A549 (cell line): Measurements from ENCODE around the gene PRLHR. TPM values are rescaled to one million over a fixed set of nuclear protein-coding genes. Genes with fewer than 3 reads are reported as not detected.

ENCODE experiments used
- ATAC-seq, 2 experiments: fragments of 200-7000 bp in 1 of 2; fragments of >200 bp in 1 of 2; cut with Nextera tagmentation in 1 of 2; cut with Tn5 transposase in 1 of 2; 3 replicates each; pipeline versions ENCODE4 v1.8.0 to v1.9.1; 2018 to 2020; ENCODE audit warnings: mild to moderate bottlenecking in 1 of 2, moderate library complexity in 1 of 2
- CTCF ChIA-PET: fragments of 300-600 bp; sonication (Branson Sonifier 250); formaldehyde crosslinking; extraction: SDS; loops from one replicate; lab custom pipeline; 2021; ENCODE audit warnings: antibody characterized with exemption, inconsistent platforms; lab: Yijun Ruan, JAX
- POLR2A ChIA-PET: fragments of 350-600 bp; formaldehyde crosslinking; extraction: SDS; loops from one replicate; lab custom pipeline; 2021; ENCODE audit warnings: antibody characterized with exemption, inconsistent platforms; lab: Yijun Ruan, JAX
- DNase-seq, 2 experiments: peaks; one replicate each; pipeline versions ENCODE4 v3.0.0 to v3.0.0-alpha.2; 2011 to 2016; ENCODE audit warnings: low read depth in 1 of 2, low spot score in 1 of 2
- FAIRE-seq: peaks from 2 replicates; lab custom pipeline; 2011; peaks lifted over from hg19 to GRCh38; lab: Jason Lieb, UNC
- H3K27ac ChIP-seq, 2 experiments: fragments of >200 bp; sonication (Bioruptor Twin); formaldehyde crosslinking; 3 replicates each; pipeline ENCODE4 v1.5.1; 2016 to 2017
- H3K4me1 ChIP-seq: fragments of >200 bp; sonication (Bioruptor Twin); formaldehyde crosslinking; 3 replicates; pipeline ENCODE4 v1.6.1; 2016
- H3K4me2 ChIP-seq: fragments of >200 bp; sonication (Bioruptor Twin); formaldehyde crosslinking; 3 replicates; pipeline ENCODE4 v1.6.1; 2016
- H3K4me3 ChIP-seq: fragments of >200 bp; sonication (Bioruptor Twin); formaldehyde crosslinking; 3 replicates; pipeline ENCODE4 v1.5.1; 2016
- H3K9me3 ChIP-seq: fragments of >200 bp; sonication (Bioruptor Twin); formaldehyde crosslinking; 3 replicates; pipeline ENCODE4 v1.6.1; 2016
- BHLHE40 ChIP-seq: IDR thresholded peaks from 2 replicates; pipeline ENCODE4 v1.6.1; 2012; ENCODE audit warnings: low read depth, low read length, inconsistent platforms
- CBX2 ChIP-seq: fragments of 200-600 bp; sonication (generic); IDR thresholded peaks from 2 replicates; pipeline ENCODE4 v1.6.1; 2016; ENCODE audit warnings: low read depth, mild to moderate bottlenecking, borderline replicate concordance
- CTCF ChIP-seq: fragments of >200 bp; sonication (Bioruptor Twin); formaldehyde crosslinking; IDR thresholded peaks from 3 replicates; pipeline ENCODE4 v1.5.1; 2016
- EHF ChIP-seq: fragments of 250-450 bp; sonication (Bioruptor Pico); IDR thresholded peaks from 2 replicates; pipeline ENCODE4 v1.5.0; 2020; ENCODE audit warnings: mild to moderate bottlenecking
- FOSL2 ChIP-seq, 2 experiments: fragments of 450-650 bp in 1 of 2; fragments of >200 bp in 1 of 2; sonication (Bioruptor Twin) in 1 of 2; formaldehyde crosslinking; IDR thresholded peaks; 2 replicates each; pipeline versions ENCODE4 v1.5.0 to v1.6.1; 2016 to 2020; ENCODE audit warnings: mild to moderate bottlenecking in 1 of 2, moderate library complexity in 1 of 2
- HOXB13 ChIP-seq: fragments of 250-450 bp; sonication (Bioruptor Pico); IDR thresholded peaks from 2 replicates; pipeline ENCODE4 v1.5.0; 2020; ENCODE audit warnings: low read depth, mild to moderate bottlenecking, moderate library complexity
- JUN ChIP-seq, 2 experiments: fragments of >200 bp; sonication (Bioruptor Twin); formaldehyde crosslinking; IDR thresholded peaks; 2 replicates in 1 of 2; 3 replicates in 1 of 2; pipeline ENCODE4 v1.6.1; 2016 to 2017
- KDM1A ChIP-seq: fragments of 200-600 bp; sonication (generic); IDR thresholded peaks from 2 replicates; pipeline ENCODE4 v1.6.1; 2016; ENCODE audit warnings: low read depth, mild to moderate bottlenecking
- MYC ChIP-seq: IDR thresholded peaks from 2 replicates; pipeline ENCODE4 v1.6.1; 2012; ENCODE audit warnings: mild to moderate bottlenecking, inconsistent platforms, low read length, improper control_type of control experiment, borderline replicate concordance
- NFE2L2 ChIP-seq: fragments of 150-350 bp; conservative IDR thresholded peaks from 2 replicates; pipeline ENCODE4 v1.6.1; 2014; ENCODE audit warnings: low read length
- PHF8 ChIP-seq: fragments of 200-600 bp; sonication (generic); IDR thresholded peaks from 2 replicates; pipeline ENCODE4 v1.6.1; 2016; ENCODE audit warnings: low read depth, mild to moderate bottlenecking, antibody characterized with exemption, moderate library complexity, borderline replicate concordance
- RARB ChIP-seq: fragments of 250-450 bp; sonication (Bioruptor Pico); IDR thresholded peaks from 2 replicates; pipeline ENCODE4 v1.8.0; 2021; ENCODE audit warnings: mild to moderate bottlenecking, moderate library complexity
- SMC3 ChIP-seq: fragments of >200 bp; sonication (Bioruptor Twin); formaldehyde crosslinking; IDR thresholded peaks from 3 replicates; pipeline ENCODE4 v1.6.1; 2018; ENCODE audit warnings: inconsistent platforms
- TFCP2L1 ChIP-seq: fragments of 250-450 bp; sonication (Bioruptor Pico); IDR thresholded peaks from 2 replicates; pipeline ENCODE4 v1.5.0; 2021; ENCODE audit warnings: mild to moderate bottlenecking
- ZFP36 ChIP-seq: fragments of 450-650 bp; IDR thresholded peaks from 2 replicates; pipeline ENCODE4 v1.6.1; 2014; ENCODE audit warnings: borderline replicate concordance; ENCODE audit not compliant: partially characterized antibody
- ZNF302 ChIP-seq: fragments of 250-450 bp; sonication (Bioruptor Pico); IDR thresholded peaks from 2 replicates; pipeline ENCODE4 v1.9.0; 2021; ENCODE audit warnings: inconsistent platforms, mild to moderate bottlenecking, moderate library complexity
- ZSCAN20 ChIP-seq: fragments of 250-450 bp; sonication (Bioruptor Pico); IDR thresholded peaks from 2 replicates; pipeline ENCODE4 v1.8.0; 2022; ENCODE audit warnings: mild to moderate bottlenecking, moderate library complexity
- WGBS: methylation state at CpG from one replicate; pipeline ENCODE4 v1.1.6; 2017; ENCODE audit errors: missing lambda C conversion rate; 5-methylcytosine and 5-hydroxymethylcytosine counted together
- polyA plus RNA-seq, 4 experiments: library from polyadenylated mRNA; depleted of rRNA in 3 of 4; stranded (reverse); fragments of >200 nt; fragmentation: RNase III in 1 of 4; extraction: RNeasy Plus Mini Kit Qiagen cat#74134 plus additional on column Dnase treatment in 1 of 4; gene quantifications; 2 replicates in 3 of 4; 3 replicates in 1 of 4; pipeline ENCODE4 v1.2.3, GENCODE V29; 2011 to 2017
- TF ChIP-seq, protein P1 (sequence below): fragments of 450-650 bp; IDR thresholded peaks from 2 replicates; pipeline ENCODE4 v1.6.1; 2014; ENCODE audit warnings: antibody characterized with exemption
- TF ChIP-seq, protein P2 (sequence below): fragments of 150-350 bp; IDR thresholded peaks from 2 replicates; pipeline ENCODE4 v1.6.1; 2014; ENCODE audit warnings: low read depth, mild to moderate bottlenecking, low read length
- TF ChIP-seq, protein P3 (sequence below): IDR thresholded peaks from 2 replicates; pipeline ENCODE4 v1.6.1; 2012; ENCODE audit warnings: low read depth, borderline replicate concordance

PRLHR gene
- polyA plus RNA-seq, 2 of the 4 experiments (the other 2 are of a cell fraction) = not detected

- H3K9me3 ChIP-seq = no peaks in the 10 kb centered on the region
- H3K27ac ChIP-seq = no peak overlapping the region
- POLR2A ChIA-PET = no interaction called here
- H3K4me3 ChIP-seq = no peak overlapping the region
- no peak for ATAC-seq
- FAIRE-seq = no peak
- no peak overlapping the region for H3K4me2 ChIP-seq
- no peaks in the 10 kb centered on the region for H3K4me1 ChIP-seq
- WGBS = 52% methylated on average over 5 of the region's 5 CpGs
- no peak for DNase-seq
- CTCF ChIA-PET = interaction anchor here (0.9 to 4.9 kb wide), 5 partner anchors 9 to 279 kb away, joined by 3 to 44 read pairs (median 10); no protein-coding TSS in a partner anchor
- TF ChIP-seq EHF (CRISPR knock-in tag) (no peak), NFE2L2 (no peak), ZFP36 (no peak), PHF8 (no peak), JUN (IDR thresholded peaks at IDR 0.05) (no peak), KDM1A (no peak), FOSL2 (IDR thresholded peaks at IDR 0.05) (no peak), FOSL2 (CRISPR knock-in tag; IDR thresholded peaks at IDR 0.05) (no peak), RARB (no peak), SMC3 (no peak), HOXB13 (no peak)
- TF ChIP-seq, protein P1, sequence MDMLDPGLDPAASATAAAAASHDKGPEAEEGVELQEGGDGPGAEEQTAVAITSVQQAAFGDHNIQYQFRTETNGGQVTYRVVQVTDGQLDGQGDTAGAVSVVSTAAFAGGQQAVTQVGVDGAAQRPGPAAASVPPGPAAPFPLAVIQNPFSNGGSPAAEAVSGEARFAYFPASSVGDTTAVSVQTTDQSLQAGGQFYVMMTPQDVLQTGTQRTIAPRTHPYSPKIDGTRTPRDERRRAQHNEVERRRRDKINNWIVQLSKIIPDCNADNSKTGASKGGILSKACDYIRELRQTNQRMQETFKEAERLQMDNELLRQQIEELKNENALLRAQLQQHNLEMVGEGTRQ = no peak
- TF ChIP-seq, protein P2, sequence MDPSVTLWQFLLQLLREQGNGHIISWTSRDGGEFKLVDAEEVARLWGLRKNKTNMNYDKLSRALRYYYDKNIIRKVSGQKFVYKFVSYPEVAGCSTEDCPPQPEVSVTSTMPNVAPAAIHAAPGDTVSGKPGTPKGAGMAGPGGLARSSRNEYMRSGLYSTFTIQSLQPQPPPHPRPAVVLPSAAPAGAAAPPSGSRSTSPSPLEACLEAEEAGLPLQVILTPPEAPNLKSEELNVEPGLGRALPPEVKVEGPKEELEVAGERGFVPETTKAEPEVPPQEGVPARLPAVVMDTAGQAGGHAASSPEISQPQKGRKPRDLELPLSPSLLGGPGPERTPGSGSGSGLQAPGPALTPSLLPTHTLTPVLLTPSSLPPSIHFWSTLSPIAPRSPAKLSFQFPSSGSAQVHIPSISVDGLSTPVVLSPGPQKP = no peak
Observed at GRCh38 chr10:118570591-118570990, 24.9 kb downstream of the PRLHR start.

DNA sequence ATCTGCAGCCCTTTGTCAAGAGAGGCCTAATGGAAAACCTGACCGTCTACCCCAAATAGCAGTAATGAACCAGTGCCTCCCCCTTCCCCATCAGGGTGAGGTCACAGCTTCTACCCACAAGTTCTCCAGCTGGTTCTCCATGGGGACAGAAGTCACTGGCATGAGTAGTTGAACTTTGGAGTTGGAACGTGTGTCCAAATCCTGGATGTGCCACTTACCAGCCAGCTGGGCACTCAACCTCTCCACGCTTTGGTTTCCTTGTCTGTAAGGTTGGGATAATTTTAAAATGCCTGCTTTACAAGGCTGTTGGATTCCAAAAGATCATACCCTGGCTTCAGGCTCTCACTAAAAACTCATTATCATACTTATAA, 25.6 kb downstream of the PRLHR start:
- FAIRE-seq = no peak
- Histone ChIP-seq H3K4me2 (no peak overlapping the region), H3K4me3 (no peak overlapping the region), H3K4me1 (no peaks in the 10 kb centered on the region), H3K27ac (no peak overlapping the region), H3K9me3 (no peaks in the 10 kb centered on the region)
- 62% methylated on average over 3 of the region's 3 CpGs for WGBS
- ChIA-PET POLR2A (no interaction called here), CTCF (interaction anchor here (1.0 to 4.9 kb wide), 12 partner anchors 8 to 1074 kb away, joined by 3 to 44 read pairs (median 11); no protein-coding TSS in a partner anchor)
- DNase-seq = no peak
- no peak for ATAC-seq
- TF ChIP-seq MYC (no peak), PHF8 (no peak), ZSCAN20 (no peak), TFCP2L1 (CRISPR knock-in tag) (no peak), CBX2 (no peak), CTCF (no peak), ZNF302 (no peak), BHLHE40 (no peak)
- TF ChIP-seq, protein P3, sequence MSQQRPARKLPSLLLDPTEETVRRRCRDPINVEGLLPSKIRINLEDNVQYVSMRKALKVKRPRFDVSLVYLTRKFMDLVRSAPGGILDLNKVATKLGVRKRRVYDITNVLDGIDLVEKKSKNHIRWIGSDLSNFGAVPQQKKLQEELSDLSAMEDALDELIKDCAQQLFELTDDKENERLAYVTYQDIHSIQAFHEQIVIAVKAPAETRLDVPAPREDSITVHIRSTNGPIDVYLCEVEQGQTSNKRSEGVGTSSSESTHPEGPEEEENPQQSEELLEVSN = no peak
